GM13976 (cell line): ENCODE measurements around the gene SMCO2.

Experiments
- DNase-seq: peaks from one replicate; pipeline ENCODE4 v3.0.0; 2012; ENCODE audit warnings: low spot score
- CTCF ChIP-seq: IDR thresholded peaks from 2 replicates; pipeline ENCODE4 v1.5.1; 2012; ENCODE audit warnings: borderline replicate concordance, mild to moderate bottlenecking; ENCODE audit not compliant: insufficient read depth; ENCODE audit errors: extremely low read depth, missing control alignments, control extremely low read depth
- in situ Hi-C: fragments of 300-500 bp; cut with MboI; formaldehyde crosslinking; loops from one replicate; pipeline ENCODE4 v1.12.0; 2022; ENCODE audit warnings: low sequenced_read_pairs, mixed read lengths, inconsistent platforms; ENCODE audit not compliant: unreplicated experiment

The SMCO2 gene

GRCh38 chr12:27449893-27450534 lies 3.5 kb downstream of the SMCO2 start:
- no peak for TF ChIP-seq CTCF
- in situ Hi-C loops, result no loop called here
- DNase-seq, result no peak

DNA sequence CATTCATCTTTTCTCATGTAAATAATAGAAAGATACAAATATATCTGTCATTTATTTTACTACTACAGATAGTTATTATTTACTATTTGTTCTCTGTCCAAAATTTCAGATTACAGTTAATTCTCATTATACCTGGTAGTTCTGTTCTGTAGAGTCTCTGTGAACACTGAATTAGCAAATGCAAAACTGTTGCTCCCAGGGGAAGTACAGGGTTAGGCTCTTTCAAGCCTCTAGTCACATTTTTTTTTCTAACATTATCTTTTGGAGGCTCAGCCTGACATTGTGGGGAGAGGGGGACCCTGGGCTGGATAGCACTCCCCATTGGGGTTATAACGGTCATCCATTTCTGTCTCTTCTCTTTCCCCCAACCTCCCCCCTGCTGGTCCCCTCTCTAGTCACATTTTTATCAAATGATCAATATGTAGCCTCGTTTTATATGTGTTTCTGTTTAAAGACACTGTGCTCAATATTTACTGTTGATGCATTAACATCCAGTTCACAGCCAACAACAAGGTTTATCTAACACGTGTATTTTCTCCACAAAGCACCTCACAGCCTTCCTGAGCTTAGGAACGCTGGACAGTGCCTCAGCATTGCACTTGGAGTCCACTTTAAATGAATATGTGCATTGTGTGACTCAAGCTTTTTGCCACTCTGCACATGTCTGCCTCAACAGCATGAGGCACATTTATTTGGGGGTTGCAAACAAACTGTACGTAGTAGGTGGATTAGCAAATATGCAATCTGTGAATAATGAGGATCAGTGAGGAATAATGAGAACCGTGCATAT lies 4.7 kb downstream of the SMCO2 start:
- TF ChIP-seq CTCF, result no peak
- in situ Hi-C loops, result no loop called here
- no peak for DNase-seq

DNA sequence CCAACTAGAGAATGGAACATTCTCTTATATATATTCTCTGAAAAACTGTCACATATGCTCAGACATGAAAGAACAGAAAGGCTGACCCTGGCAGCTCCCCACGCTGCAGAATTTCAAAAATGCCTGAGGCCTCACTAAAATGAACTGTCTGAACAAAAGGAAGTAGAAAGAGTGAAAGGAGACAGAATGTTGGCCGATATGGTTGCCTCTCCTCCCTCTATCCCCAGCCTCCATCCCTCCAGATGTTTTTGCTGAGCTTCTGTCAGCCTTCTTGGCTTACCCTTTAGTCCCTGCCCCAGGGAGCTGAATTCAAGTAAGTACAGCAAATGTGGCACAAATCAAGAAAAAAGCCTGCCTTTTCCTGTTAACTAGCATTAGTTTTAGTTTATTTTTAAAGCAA lies 6.9 kb downstream of the SMCO2 start:
- TF ChIP-seq CTCF, result no peak
- in situ Hi-C loops, result no loop called here
- no peak for DNase-seq

DNA sequence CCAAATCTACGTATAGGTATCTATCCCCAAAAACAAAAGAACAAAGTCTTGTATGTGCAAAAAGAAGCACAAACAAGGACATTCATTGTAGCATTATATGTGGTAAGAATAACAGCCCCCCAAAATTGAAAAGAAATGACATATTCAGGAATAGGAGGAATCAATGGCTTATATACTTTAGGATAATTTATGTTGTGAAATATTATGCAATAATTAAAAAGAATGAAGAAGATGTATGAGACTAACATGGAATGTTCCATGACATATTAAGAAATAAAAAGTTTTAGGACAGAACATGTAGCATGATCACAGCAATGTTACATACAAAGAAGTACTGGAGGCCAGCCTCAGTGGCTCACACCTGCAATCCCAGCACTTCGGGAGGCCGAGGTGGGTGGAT lies 9.1 kb downstream of the SMCO2 start:
- in situ Hi-C loops, result no loop called here
- no peak for TF ChIP-seq CTCF
- DNase-seq, result no peak

DNA sequence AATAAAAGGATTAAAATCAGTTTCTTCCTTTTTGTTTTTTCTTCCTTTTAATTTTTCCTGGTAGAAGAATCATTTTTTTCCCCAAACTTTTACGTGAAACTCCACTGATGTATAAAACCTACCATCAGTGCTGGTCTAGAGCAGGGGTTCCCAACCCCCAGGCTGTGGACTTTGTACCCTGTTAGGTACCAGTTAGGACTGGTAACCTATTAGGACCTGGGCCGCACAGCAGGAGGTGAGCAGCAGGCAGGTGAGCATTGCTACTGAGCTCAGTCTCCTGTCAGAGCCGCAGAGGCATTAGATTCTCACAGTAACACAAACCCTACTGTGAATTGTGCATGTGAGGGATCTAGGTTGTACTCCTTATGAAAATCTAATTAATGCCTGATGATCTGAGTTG lies 10.1 kb downstream of the SMCO2 start:
- TF ChIP-seq CTCF, result no peak
- no peak for DNase-seq
- in situ Hi-C loops, result no loop called here

DNA sequence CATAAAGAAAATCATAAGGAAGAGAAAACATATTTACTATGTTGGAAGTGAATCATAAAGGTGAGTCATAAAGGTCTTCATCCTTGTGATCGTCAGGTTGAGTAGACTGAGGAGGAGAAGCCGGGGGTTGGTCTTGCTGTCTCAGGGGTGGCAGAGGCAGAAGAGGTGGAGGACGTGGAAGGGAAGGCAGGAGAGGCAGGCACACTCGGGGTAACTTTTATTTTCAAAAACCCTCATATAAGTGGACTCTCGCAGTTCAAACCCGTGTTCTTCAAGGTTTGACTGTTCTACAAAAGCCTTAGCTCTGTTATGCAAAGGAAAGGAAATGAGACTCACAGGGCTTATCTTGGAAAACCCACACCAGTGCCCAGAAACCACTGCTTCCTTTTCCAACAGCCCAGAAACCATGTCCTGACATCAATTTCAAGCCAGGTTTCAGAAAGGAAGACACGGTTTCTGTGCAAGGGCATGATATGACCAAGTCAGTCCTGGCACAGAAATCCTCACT lies 14.0 kb downstream of the SMCO2 start:
- no peak for DNase-seq
- in situ Hi-C loops, result no loop called here
- no peak for TF ChIP-seq CTCF
